Esophagus muscularis mucosa (tissue), 4 donors: ENCODE measurements around the gene RABL6. TPM values are rescaled to one million over a fixed set of nuclear protein-coding genes. Genes with fewer than 3 reads are reported as not detected.
"Not testable (repeated sequence)": the region's sequence is repeated elsewhere in the genome, so short reads cannot be mapped to it uniquely, and the experiment has no call there.

ENCODE experiments used
- DNase-seq: peaks from one replicate; pipeline ENCODE4 v3.0.0-alpha.2; 2017; ENCODE audit errors: extremely low spot score
- H3K27ac ChIP-seq, 4 donors: fragments of 200-600 bp; sonication (generic); replicated peaks in 1 of 4; 1 replicate in 3 of 4; 2 replicates in 1 of 4; pipeline ENCODE4 v1.5.1; 2016 to 2019; ENCODE audit warnings: mild to moderate bottlenecking in 1 of 4
- H3K27me3 ChIP-seq, 4 donors: fragments of 200-600 bp; sonication (generic); one replicate each; pipeline versions ENCODE4 v1.5.1 to v1.6.0; 2016 to 2019
- H3K36me3 ChIP-seq, 4 donors: fragments of 200-600 bp; sonication (generic); one replicate each; pipeline ENCODE4 v1.5.1; 2016 to 2019
- H3K4me1 ChIP-seq, 4 donors: fragments of 200-600 bp; sonication (generic); one replicate each; pipeline ENCODE4 v1.5.1; 2016 to 2019
- H3K4me3 ChIP-seq, 4 donors: fragments of 200-600 bp; sonication (generic); 1 replicate in 2 of 4; 2 replicates in 2 of 4; pipeline ENCODE4 v1.5.1; 2016 to 2019; ENCODE audit warnings: mild to moderate bottlenecking in 4 of 4, moderate library complexity in 1 of 4
- H3K9me3 ChIP-seq, 4 donors: fragments of 200-600 bp; sonication (generic); 1 replicate in 3 of 4; 2 replicates in 1 of 4; pipeline ENCODE4 v1.5.1; 2016 to 2019
- CTCF ChIP-seq, 3 experiments: fragments of 200-600 bp in 2 of 3; fragments of 450-650 bp in 1 of 3; sonication (generic) in 2 of 3; IDR thresholded peaks; one replicate each; pipeline ENCODE4 v1.5.1; 2017 to 2019; ENCODE audit warnings: antibody characterized with exemption in 3 of 3, mild to moderate bottlenecking in 2 of 3, moderate library complexity in 1 of 3
- EP300 ChIP-seq: sonication (generic); formaldehyde crosslinking; IDR thresholded peaks from one replicate; pipeline ENCODE4 v1.6.1; 2017; ENCODE audit warnings: antibody characterized with exemption
- POLR2A ChIP-seq: fragments of 450-650 bp; IDR thresholded peaks from one replicate; pipeline ENCODE4 v1.6.1; 2017; ENCODE audit warnings: antibody characterized with exemption, moderate library complexity, mild to moderate bottlenecking, low read depth
- POLR2AphosphoS5 ChIP-seq, 2 donors: sonication (generic); formaldehyde crosslinking; IDR thresholded peaks; one replicate each; pipeline ENCODE4 v1.6.1; 2017; ENCODE audit warnings: antibody characterized with exemption in 2 of 2
- WGBS: methylation state at CpG from one replicate; pipeline ENCODE4 v1.1.5; 2018; 5-methylcytosine and 5-hydroxymethylcytosine counted together
- intact Hi-C: fragments of 100-400 bp; cut with DNase I; formaldehyde crosslinking; loops from one replicate; pipeline ENCODE4 v1.15.1; 2023
- total RNA-seq, 4 donors: library from RNA; depleted of rRNA; stranded (reverse); fragments of >200 nt; gene quantifications; one replicate each; pipeline versions ENCODE4 v1.1.0 to v1.2.1, GENCODE V29; 2016

Gene RABL6
- total RNA-seq, 4 donors from 2014 or later: 56.3 to 110 (median 83.0) TPM

DNA sequence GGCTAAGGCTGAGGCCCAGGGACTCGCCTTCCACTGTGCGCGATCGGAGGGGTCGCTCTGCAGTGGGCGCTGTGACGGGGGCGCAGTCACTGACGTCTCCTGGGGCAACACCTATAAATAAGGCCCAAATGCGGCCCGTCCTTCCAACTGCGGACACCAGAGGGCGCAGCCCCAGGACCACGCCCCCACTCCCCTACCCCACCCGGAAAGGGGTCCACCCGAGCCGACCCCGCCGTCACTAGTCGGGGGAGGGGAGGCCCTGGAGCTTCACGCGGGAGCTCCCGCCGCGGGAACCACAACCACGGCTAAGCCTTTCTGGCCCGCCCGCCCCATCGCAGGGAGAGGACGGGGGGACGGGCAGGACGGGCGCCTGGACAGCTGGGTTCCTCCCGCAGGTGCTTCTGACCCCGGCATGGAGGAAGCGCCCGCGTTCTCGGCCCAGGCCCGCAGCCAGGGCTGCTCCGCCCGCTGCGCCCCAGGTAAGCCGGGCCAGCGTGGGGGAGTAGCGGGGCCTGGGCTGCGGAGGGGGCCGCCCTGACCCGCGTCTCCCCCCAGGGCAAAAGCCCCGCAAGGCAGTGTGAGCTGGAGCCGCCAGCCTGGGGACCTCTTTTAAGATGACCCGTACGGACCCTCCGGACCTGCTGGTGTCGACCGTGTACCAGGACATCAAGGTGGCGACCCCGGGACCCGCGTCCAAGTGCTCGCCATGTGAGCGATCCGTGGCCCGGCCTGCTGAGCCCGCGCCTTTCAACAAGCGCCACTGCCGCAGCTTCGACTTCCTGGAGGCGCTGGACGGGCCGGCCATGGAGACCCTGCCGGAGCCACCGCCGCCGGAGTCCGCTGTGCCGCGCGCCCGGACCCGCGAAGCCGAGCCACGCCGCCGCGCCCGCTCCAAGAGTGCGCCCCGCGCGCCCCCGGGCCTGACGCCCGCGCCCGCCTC lies 36.3 kb downstream of the RABL6 start:
- peak; percentile 63 to 78 (median 71) for TF ChIP-seq CTCF (IDR thresholded peaks at IDR 0.05)
- Histone ChIP-seq H3K36me3 (peaks cover 0 to 23% (median 19%) of the 10 kb centered on the region in 4 donors), H3K27me3 (peaks cover 4 to 55% (median 36%) of the 10 kb centered on the region in 4 donors), H3K4me3 (peak overlapping the region; percentile 8 to 13 (median 11)), H3K4me1 (peaks cover 50 to 83% (median 79%) of the 10 kb centered on the region in 4 donors), H3K27ac (peak overlapping the region in 1 of 4 donors; percentile 66)
- intact Hi-C loops, DNase-seq, H3K9me3 ChIP-seq: not testable (repeated sequence)
- WGBS: 9% methylated on average over 13 of the region's 99 CpGs

DNA sequence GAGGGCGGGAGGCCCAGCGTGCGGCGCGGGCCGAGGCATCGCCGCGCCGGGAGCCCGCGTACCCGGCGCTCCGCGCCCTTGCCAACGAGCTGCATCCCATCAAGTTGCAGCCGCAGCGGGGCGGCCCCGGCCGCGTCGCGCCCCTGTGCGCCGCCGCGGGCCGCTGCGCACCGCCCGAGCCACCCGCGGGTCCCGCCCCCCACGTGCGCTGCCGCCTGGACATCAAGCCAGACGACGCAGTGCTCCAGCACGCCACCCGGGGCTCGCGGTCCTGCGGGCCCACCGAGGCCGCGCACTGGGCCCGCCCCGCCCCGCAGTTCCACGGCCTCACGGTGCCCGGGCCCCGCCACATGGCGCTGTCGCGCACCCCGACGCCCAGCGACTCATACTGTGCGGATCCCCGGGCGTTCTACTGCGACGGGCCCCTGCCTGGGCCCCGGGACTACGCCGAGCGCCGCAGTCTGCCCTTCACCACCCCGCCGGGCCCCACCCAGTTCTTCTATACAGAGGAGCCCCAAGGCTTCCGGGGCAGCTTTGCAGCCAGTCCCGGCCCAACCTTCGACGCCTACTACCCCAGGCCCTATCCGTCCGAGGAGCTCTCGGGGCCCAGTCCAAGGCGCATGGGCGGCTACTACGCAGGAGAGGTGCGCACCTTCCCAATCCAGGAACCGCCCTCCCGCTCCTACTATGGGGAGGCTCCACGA lies 37.2 kb downstream of the RABL6 start:
- intact Hi-C loops: loop anchor here (5.0 kb wide), 1 partner anchor 43 kb away; no protein-coding TSS in a partner anchor
- no peaks in the 10 kb centered on the region for H3K9me3 ChIP-seq
- H3K4me1 ChIP-seq: peaks cover 53 to 87% (median 83%) of the 10 kb centered on the region in 4 donors
- TF ChIP-seq POLR2A (no peak), EP300 (no peak), CTCF (IDR thresholded peaks at IDR 0.05) (no peak), POLR2AphosphoS5 (IDR thresholded peaks at IDR 0.05) (no peak)
- peaks cover 4 to 55% (median 36%) of the 10 kb centered on the region in 4 donors for H3K27me3 ChIP-seq
- DNase-seq: no peak
- no peak overlapping the region for H3K27ac ChIP-seq
- no peak overlapping the region for H3K4me3 ChIP-seq
- peaks cover 0 to 15% (median 10%) of the 10 kb centered on the region in 4 donors for H3K36me3 ChIP-seq
- whole genome bisulfite sequencing: 47% methylated on average over 8 of the region's 88 CpGs

GRCh38 chr9:136845465-136846260 lies 37.9 kb downstream of the RABL6 start:
- 29% methylated on average over 26 of the region's 102 CpGs for WGBS
- peaks cover 4 to 55% (median 36%) of the 10 kb centered on the region in 4 donors for H3K27me3 ChIP-seq
- peaks cover 61 to 90% (median 87%) of the 10 kb centered on the region in 4 donors for H3K4me1 ChIP-seq
- peaks cover 0 to 9% (median 8%) of the 10 kb centered on the region in 4 donors for H3K36me3 ChIP-seq
- H3K4me3 ChIP-seq: peak overlapping the region in 1 of 4 donors; percentile 78
- H3K27ac ChIP-seq: no peak overlapping the region
- intact Hi-C loops: loop anchor here (5.0 kb wide), 1 partner anchor 43 kb away; no protein-coding TSS in a partner anchor
- TF ChIP-seq EP300: no peak
- TF ChIP-seq CTCF (IDR thresholded peaks at IDR 0.05): no peak
- no peak for TF ChIP-seq POLR2A
- no peak for TF ChIP-seq POLR2AphosphoS5 (IDR thresholded peaks at IDR 0.05)
- no peaks in the 10 kb centered on the region for H3K9me3 ChIP-seq
- no peak for DNase-seq

GRCh38 chr9:136846376-136847087 lies 38.8 kb downstream of the RABL6 start:
- intact Hi-C loops: loop anchor here (5.0 kb wide), 1 partner anchor 44 kb away; no protein-coding TSS in a partner anchor
- TF ChIP-seq POLR2A (no peak), CTCF (IDR thresholded peaks at IDR 0.05) (no peak), EP300 (no peak), POLR2AphosphoS5 (IDR thresholded peaks at IDR 0.05) (no peak)
- WGBS: no CpG with 5 or more reads among the region's 98 CpGs
- no peak overlapping the region for H3K27ac ChIP-seq
- peaks cover 65 to 90% (median 84%) of the 10 kb centered on the region in 4 donors for H3K4me1 ChIP-seq
- peaks cover 0 to 15% (median 11%) of the 10 kb centered on the region in 4 donors for H3K36me3 ChIP-seq
- no peaks in the 10 kb centered on the region for H3K9me3 ChIP-seq
- H3K4me3 ChIP-seq: peak overlapping the region; percentile 57 to 78 (median 74)
- peaks cover 4 to 55% (median 36%) of the 10 kb centered on the region in 4 donors for H3K27me3 ChIP-seq
- no peak for DNase-seq
